Psoas muscle (tissue), 8 donors: Measurements from ENCODE around the gene GRAMD1B. TPM values are rescaled to one million over a fixed set of nuclear protein-coding genes. Genes with fewer than 3 reads are reported as not detected.
A peak's percentile ranks its signal among the peaks of the same experiment; 100 is the strongest.

Experiments used
- ATAC-seq, 4 donors: fragments of 200-7000 bp; cut with Tn5 transposase; one replicate each; pipeline ENCODE4 v1.9.1; 2020; ENCODE audit warnings: moderate library complexity in 3 of 4, mild to moderate bottlenecking in 2 of 4
- DNase-seq, 2 donors: peaks; one replicate each; pipeline ENCODE4 v3.0.0-alpha.2; 2020
- H3K27ac ChIP-seq: fragments of 200-600 bp; one replicate; pipeline ENCODE4 v1.8.0; 2022
- H3K27me3 ChIP-seq, 3 donors: fragments of 200-600 bp in 1 of 3; one replicate each; pipeline versions ENCODE4 v1.6.1 to v1.8.0; 2013 to 2022; ENCODE audit warnings: low read length in 2 of 3, mild to moderate bottlenecking in 2 of 3, moderate library complexity in 1 of 3; ENCODE audit not compliant: insufficient read depth in 3 of 3
- H3K36me3 ChIP-seq, 2 donors: fragments of 200-600 bp in 1 of 2; one replicate each; pipeline versions ENCODE4 v1.6.1 to v1.8.0; 2013 to 2022; ENCODE audit warnings: low read depth in 1 of 2, mild to moderate bottlenecking in 1 of 2, moderate library complexity in 1 of 2; ENCODE audit not compliant: insufficient read depth in 1 of 2
- H3K4me1 ChIP-seq: fragments of 200-600 bp; one replicate; pipeline ENCODE4 v1.8.0; 2022
- H3K4me3 ChIP-seq: fragments of 200-600 bp; one replicate; pipeline ENCODE4 v1.8.0; 2022; ENCODE audit warnings: mild to moderate bottlenecking
- H3K9me3 ChIP-seq: fragments of 200-600 bp; one replicate; pipeline ENCODE4 v1.8.0; 2022
- CTCF ChIP-seq: fragments of 200-600 bp; IDR thresholded peaks from one replicate; pipeline ENCODE4 v1.8.0; 2022; ENCODE audit warnings: antibody characterized with exemption
- WGBS, 3 donors: extraction: QIAGEN DNeasy Blood & Tissue Kit; methylation state at CpG; one replicate each; pipeline versions ENCODE4 v1.1.6 to v1.1.7; 2013; 5-methylcytosine and 5-hydroxymethylcytosine counted together
- intact Hi-C, 2 donors: fragments of 100-400 bp; cut with DNase I; formaldehyde crosslinking; loops; one replicate each; pipeline versions ENCODE4 v1.11.0 to v1.14.2; 2022
- polyA plus RNA-seq, 3 donors: library from polyadenylated mRNA; stranded (reverse); fragments of 200-250 nt; gene quantifications; one replicate each; pipeline ENCODE4 v1.2.3, GENCODE V29; 2013
- total RNA-seq, 4 donors: library from RNA; stranded (reverse); fragmentation: NEBNext Ultra II Directional in 2 of 4; extraction: Animal tissue kit (Norgen Biotek cat#: 25700) in 2 of 4; gene quantifications; one replicate each; pipeline versions ENCODE4 v1.2.1 to v1.2.4, GENCODE V29; 2021 to 2023
- donor health status: healthy with polysubstance abuse.
- donor health status: DM: no; HTN: no; CAD: no; lungs with moderate emphysema.
- donor health status: Bipolar disorder and iron deficiency.
- donor health status: healthy.
- donor health status: DM: yes; HTN: yes; CAD: no.
- donor health status: DM: no; HTN: no; CAD: no.
- donor health status: DM: no; HTN: no; CAD: no.
- donor health status: DM: yes; HTN: yes; CAD: no.

GRAMD1B gene
- total and polyA plus RNA-seq, 7 donors = 0.67 to 24.0 (median 6.8) TPM

- no peak for ATAC-seq
- Histone ChIP-seq H3K27ac (no peak overlapping the region), H3K27me3 (peaks cover 0 to 6% (median 0%) of the 10 kb centered on the region in 3 donors), H3K9me3 (no peaks in the 10 kb centered on the region), H3K4me1 (no peaks in the 10 kb centered on the region), H3K4me3 (no peak overlapping the region), H3K36me3 (no peaks in the 10 kb centered on the region)
- 86 to 91% (median 90%) methylated on average over 22 of the region's 22 CpGs for WGBS, 3 donors
- intact Hi-C loops = loop anchor here in 1 of 2 donors (5.0 kb wide), 1 partner anchor 130 kb away; no protein-coding TSS in a partner anchor
- no peak for TF ChIP-seq CTCF
- peak in 1 of 2 donors; percentile 31 for DNase-seq
These were observed 151.8 kb downstream of the GRAMD1B start for GRCh38 chr11:123581651-123582399.

- DNase-seq = no peak
- H3K4me1 ChIP-seq = no peaks in the 10 kb centered on the region
- ATAC-seq = no peak
- H3K9me3 ChIP-seq = no peaks in the 10 kb centered on the region
- intact Hi-C loops = loop anchor here in 1 of 2 donors (5.0 kb wide), 1 partner anchor 129 kb away; no protein-coding TSS in a partner anchor
- peaks cover 0 to 6% (median 0%) of the 10 kb centered on the region in 3 donors for H3K27me3 ChIP-seq
- no peaks in the 10 kb centered on the region for H3K36me3 ChIP-seq
- no peak overlapping the region for H3K4me3 ChIP-seq
- no peak for TF ChIP-seq CTCF
- H3K27ac ChIP-seq = no peak overlapping the region
- 91 to 96% (median 92%) methylated on average over 12 of the region's 12 CpGs for WGBS, 3 donors
These were observed 153.0 kb downstream of the GRAMD1B start for GRCh38 chr11:123582992-123583504.

DNA sequence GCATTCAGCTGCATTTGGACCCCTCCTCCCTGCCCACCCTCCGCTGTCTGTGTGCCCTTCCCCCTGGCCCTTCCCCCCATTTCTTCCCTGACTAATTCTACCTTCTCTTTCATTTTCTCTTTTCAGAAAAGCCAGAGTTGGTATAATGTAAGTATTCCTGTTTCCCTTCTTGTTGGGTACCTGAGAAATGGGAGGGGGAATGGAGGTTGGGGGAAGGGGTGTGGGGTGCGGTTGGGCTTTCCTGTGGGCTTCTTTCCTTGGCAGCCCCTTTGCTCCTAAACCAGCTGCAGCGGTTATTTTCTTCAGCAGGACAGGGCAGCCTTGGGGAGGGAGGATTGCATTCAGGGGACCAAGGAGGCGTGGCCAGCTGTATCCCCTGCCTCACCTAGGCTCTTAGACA lies 154.1 kb downstream of the GRAMD1B start:
- intact Hi-C loops = loop anchor here in 1 of 2 donors (5.0 kb wide), 1 partner anchor 128 kb away; no protein-coding TSS in a partner anchor
- no peak overlapping the region for H3K4me3 ChIP-seq
- no peak overlapping the region for H3K27ac ChIP-seq
- DNase-seq = no peak
- 92 to 100% (median 96%) methylated on average over 3 to 4 of the region's 4 CpGs for WGBS, 3 donors
- H3K9me3 ChIP-seq = no peaks in the 10 kb centered on the region
- no peaks in the 10 kb centered on the region for H3K4me1 ChIP-seq
- TF ChIP-seq CTCF = no peak
- no peak for ATAC-seq
- peaks cover 0 to 6% (median 0%) of the 10 kb centered on the region in 3 donors for H3K27me3 ChIP-seq
- H3K36me3 ChIP-seq = no peaks in the 10 kb centered on the region

GRCh38 chr11:123584737-123585136 lies 154.7 kb downstream of the GRAMD1B start:
- DNase-seq (no peak), ATAC-seq (peak in 1 of 4 donors; percentile 29)
- Histone ChIP-seq H3K4me1 (peaks cover 2% of the 10 kb centered on the region), H3K9me3 (no peaks in the 10 kb centered on the region), H3K27ac (no peak overlapping the region), H3K27me3 (peaks cover 0 to 6% (median 0%) of the 10 kb centered on the region in 3 donors), H3K4me3 (no peak overlapping the region), H3K36me3 (no peaks in the 10 kb centered on the region)
- no peak for TF ChIP-seq CTCF
- intact Hi-C loops = loop anchor here in 1 of 2 donors (5.0 kb wide), 1 partner anchor 128 kb away; no protein-coding TSS in a partner anchor
- WGBS, 3 donors = 57 to 71% (median 58%) methylated on average over 7 of the region's 7 CpGs
